HL-60 (cell line): Measurements from ENCODE around the gene DMRTC1B.
"Not testable (repeated sequence)": the region's sequence is repeated elsewhere in the genome, so short reads cannot be mapped to it uniquely, and the experiment has no call there.

Source experiments
- CTCF ChIP-seq: IDR thresholded peaks from one replicate; pipeline ENCODE4 v1.5.1; 2011; ENCODE audit warnings: low read length, control low read depth, inconsistent platforms; ENCODE audit not compliant: insufficient read depth
- REST ChIP-seq: IDR thresholded peaks from 2 replicates; pipeline ENCODE4 v1.6.1; 2012; ENCODE audit warnings: low read depth; ENCODE audit not compliant: insufficient replicate concordance

DNA sequence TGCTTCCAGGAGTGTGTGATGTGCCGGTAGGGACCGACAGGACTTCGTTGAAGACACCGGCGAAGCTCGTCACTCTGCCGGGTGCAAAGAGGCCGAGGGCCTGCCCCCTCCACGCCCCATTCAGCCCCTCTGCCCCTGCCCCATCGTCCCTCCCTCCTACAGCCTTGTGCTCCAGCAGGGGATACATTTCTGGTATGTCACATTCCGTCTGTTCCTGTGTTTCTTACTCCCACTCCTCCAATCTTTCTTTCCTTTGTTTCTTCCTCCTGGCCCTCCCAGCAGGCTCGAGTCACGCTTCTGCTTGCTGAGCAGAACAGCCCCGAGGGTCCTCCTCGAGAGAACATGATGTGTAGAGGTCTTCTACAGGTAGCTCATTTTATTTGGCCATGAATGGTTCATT, 5.9 kb downstream of the DMRTC1B start, which contains the start of gene FAM236B:
- TF ChIP-seq CTCF, REST: not testable (repeated sequence)
